ENCODE results near the gene EPHB2. TPM values are rescaled to one million over a fixed set of nuclear protein-coding genes. Genes with fewer than 3 reads are reported as not detected.

The EPHB2 gene
- total and polyA plus RNA-seq, 2 of the 8 experiments (the other 6 are each of a cell fraction or from before 2014, with no cell fraction given): 15.8 to 17.2 TPM

DNA sequence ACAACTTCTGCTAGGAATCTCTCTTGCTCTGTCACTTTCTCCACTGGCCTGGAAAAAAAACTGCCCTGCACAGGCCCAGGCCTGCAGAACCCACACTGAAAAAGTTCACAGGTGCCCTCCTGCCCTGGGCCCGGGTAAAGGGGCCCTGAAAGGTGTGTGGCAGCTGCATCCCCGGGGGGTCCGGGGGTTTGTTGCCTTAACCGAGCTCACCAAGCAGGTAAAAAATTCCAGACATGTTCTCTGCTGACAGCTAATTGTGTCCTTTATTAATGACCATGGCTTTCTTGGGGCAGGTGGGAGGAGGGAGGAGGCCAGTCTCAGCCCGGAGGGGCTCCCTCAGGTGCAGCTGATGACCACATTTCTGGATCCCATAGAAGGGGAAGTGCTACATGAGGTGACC, 139.1 kb downstream of the EPHB2 start (continued):
- TF ChIP-seq, protein P1, sequence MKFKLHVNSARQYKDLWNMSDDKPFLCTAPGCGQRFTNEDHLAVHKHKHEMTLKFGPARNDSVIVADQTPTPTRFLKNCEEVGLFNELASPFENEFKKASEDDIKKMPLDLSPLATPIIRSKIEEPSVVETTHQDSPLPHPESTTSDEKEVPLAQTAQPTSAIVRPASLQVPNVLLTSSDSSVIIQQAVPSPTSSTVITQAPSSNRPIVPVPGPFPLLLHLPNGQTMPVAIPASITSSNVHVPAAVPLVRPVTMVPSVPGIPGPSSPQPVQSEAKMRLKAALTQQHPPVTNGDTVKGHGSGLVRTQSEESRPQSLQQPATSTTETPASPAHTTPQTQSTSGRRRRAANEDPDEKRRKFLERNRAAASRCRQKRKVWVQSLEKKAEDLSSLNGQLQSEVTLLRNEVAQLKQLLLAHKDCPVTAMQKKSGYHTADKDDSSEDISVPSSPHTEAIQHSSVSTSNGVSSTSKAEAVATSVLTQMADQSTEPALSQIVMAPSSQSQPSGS (IDR thresholded peaks at IDR 0.05; ENCODE audit: low read length): no peak
